HepG2 (cell line): ENCODE measurements around the gene MOK. TPM values are rescaled to one million over a fixed set of nuclear protein-coding genes. Genes with fewer than 3 reads are reported as not detected.

Source experiments
- AHR ChIP-seq: IDR thresholded peaks from 2 replicates; pipeline ENCODE4 v1.6.1; 2018; ENCODE audit warnings: missing genetic modification reagents, missing compliant biosample characterization
- ARID2 ChIP-seq: sonication (generic); formaldehyde crosslinking; IDR thresholded peaks from 2 replicates; pipeline ENCODE4 v1.8.1; 2022; ENCODE audit warnings: mild to moderate bottlenecking, missing genetic modification reagents, borderline replicate concordance
- ATF7 ChIP-seq, 2 experiments: fragments of 450-650 bp in 1 of 2; sonication (generic) in 1 of 2; formaldehyde crosslinking in 1 of 2; IDR thresholded peaks; 2 replicates each; pipeline versions ENCODE4 v1.4.0 to v1.6.1; 2016 to 2020; ENCODE audit warnings: antibody characterized with exemption in 1 of 2, mild to moderate bottlenecking in 1 of 2, missing genetic modification reagents in 1 of 2
- CCAR2 ChIP-seq: fragments of 200-400 bp; formaldehyde crosslinking; optimal IDR thresholded peaks from 2 replicates; pipeline ENCODE3; 2018; ENCODE audit warnings: low read depth, mild to moderate bottlenecking, low read length, moderate library complexity
- HMG20B ChIP-seq: conservative IDR thresholded peaks from 2 replicates; pipeline ENCODE4 v1.6.1; 2016; ENCODE audit warnings: missing genetic modification reagents, missing compliant biosample characterization
- HNF4A ChIP-seq: sonication (generic); formaldehyde crosslinking; IDR thresholded peaks from 2 replicates; pipeline ENCODE4 v1.4.0; 2020; ENCODE audit warnings: missing genetic modification reagents
- MAF1 ChIP-seq: sonication (generic); formaldehyde crosslinking; IDR thresholded peaks from 2 replicates; pipeline ENCODE4 v1.5.0; 2020; ENCODE audit warnings: missing genetic modification reagents, borderline replicate concordance
- NFIC ChIP-seq: IDR thresholded peaks from 2 replicates; pipeline ENCODE4 v1.6.1; 2012; ENCODE audit warnings: mild to moderate bottlenecking, low read length, inconsistent platforms
- NR0B2 ChIP-seq: sonication (generic); formaldehyde crosslinking; IDR thresholded peaks from 2 replicates; pipeline ENCODE4 v1.4.0; 2020; ENCODE audit warnings: mild to moderate bottlenecking, missing genetic modification reagents
- RBM22 ChIP-seq: fragments of 200-400 bp; formaldehyde crosslinking; optimal IDR thresholded peaks from 2 replicates; pipeline ENCODE3; 2017; ENCODE audit warnings: mild to moderate bottlenecking, low read length, moderate library complexity
- RERE ChIP-seq: IDR thresholded peaks from 2 replicates; pipeline ENCODE4 v1.6.1; 2016; ENCODE audit warnings: low read depth, missing genetic modification reagents, missing compliant biosample characterization
- TSC22D2 ChIP-seq: sonication (generic); formaldehyde crosslinking; IDR thresholded peaks from 2 replicates; pipeline ENCODE4 v1.5.1; 2020; ENCODE audit warnings: missing genetic modification reagents, mild to moderate bottlenecking, borderline replicate concordance
- ZNF510 ChIP-seq: sonication (generic); formaldehyde crosslinking; IDR thresholded peaks from 2 replicates; pipeline ENCODE4 v1.4.0; 2020; ENCODE audit warnings: low read depth, mild to moderate bottlenecking, missing genetic modification reagents
- ZSCAN20 ChIP-seq: sonication (generic); formaldehyde crosslinking; IDR thresholded peaks from 2 replicates; pipeline ENCODE4 v1.4.0; 2020; ENCODE audit warnings: missing genetic modification reagents, mild to moderate bottlenecking, borderline replicate concordance
- polyA plus RNA-seq, 8 experiments: library from polyadenylated mRNA; depleted of rRNA in 3 of 8; stranded (reverse) in 7 of 8; unstranded in 1 of 8; fragments of >200 nt; fragmentation: Illumina TruSeq in 4 of 8; extraction: Trizol in 4 of 8; gene quantifications; 2 replicates each; pipeline versions ENCODE4 v1.2.1 to v1.2.3, GENCODE V29; 2011 to 2016; ENCODE audit warnings: low read depth in 4 of 8, missing spikeins in 1 of 8, mixed read lengths in 1 of 8; ENCODE audit not compliant: insufficient read depth in 1 of 8
- total RNA-seq, 5 experiments: library from RNA; depleted of rRNA; stranded (reverse); fragments of >200 nt; fragmentation: Illumina TruSeq; extraction: Trizol; gene quantifications; 2 replicates each; pipeline ENCODE4 v1.2.3, GENCODE V29; 2016; ENCODE audit warnings: low read depth in 1 of 5
- TF ChIP-seq, protein P1 (sequence below): sonication (generic); formaldehyde crosslinking; IDR thresholded peaks from 2 replicates; pipeline ENCODE4 v1.4.0; 2020; ENCODE audit warnings: missing genetic modification reagents
- TF ChIP-seq, protein P2 (sequence below): sonication (generic); formaldehyde crosslinking; IDR thresholded peaks from 2 replicates; pipeline ENCODE4 v1.4.0; 2020; ENCODE audit warnings: missing genetic modification reagents

The MOK gene
- total and polyA plus RNA-seq, 2 of the 13 experiments (the other 11 are each of a cell fraction or from before 2014, with no cell fraction given): 15.3 to 16.9 TPM

DNA sequence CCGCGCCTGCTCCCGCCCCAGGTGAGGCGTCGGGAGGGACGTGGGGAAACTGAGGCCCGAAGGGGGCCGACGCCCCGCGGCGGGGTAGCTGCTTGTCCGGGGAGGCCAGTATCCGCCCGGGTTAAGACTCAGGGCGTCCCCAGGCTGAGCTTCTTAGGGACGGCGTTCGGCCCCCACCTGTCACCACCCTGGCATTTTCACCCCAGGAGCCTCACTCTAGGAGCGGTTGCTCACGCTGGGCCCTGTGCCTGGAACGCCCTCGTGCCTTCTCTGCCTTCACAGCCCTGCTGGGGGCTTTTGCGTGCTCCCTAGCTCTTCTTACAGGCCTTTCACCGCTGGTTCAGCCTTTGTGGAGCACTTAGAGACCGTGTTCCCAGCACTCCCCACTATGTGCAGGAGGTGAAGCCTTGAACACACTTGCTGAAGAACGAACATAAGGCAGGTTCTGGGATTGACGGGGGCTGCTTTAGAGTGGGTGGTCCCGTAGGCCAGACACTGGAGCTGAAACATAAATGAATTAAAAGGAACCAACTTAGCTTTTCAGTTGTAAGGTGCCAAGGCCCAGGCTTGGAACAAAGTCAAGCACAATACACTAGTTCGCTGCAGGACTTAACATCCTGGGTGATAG lies 15.2 kb upstream of the MOK start (continued):
- TF ChIP-seq, protein P1, sequence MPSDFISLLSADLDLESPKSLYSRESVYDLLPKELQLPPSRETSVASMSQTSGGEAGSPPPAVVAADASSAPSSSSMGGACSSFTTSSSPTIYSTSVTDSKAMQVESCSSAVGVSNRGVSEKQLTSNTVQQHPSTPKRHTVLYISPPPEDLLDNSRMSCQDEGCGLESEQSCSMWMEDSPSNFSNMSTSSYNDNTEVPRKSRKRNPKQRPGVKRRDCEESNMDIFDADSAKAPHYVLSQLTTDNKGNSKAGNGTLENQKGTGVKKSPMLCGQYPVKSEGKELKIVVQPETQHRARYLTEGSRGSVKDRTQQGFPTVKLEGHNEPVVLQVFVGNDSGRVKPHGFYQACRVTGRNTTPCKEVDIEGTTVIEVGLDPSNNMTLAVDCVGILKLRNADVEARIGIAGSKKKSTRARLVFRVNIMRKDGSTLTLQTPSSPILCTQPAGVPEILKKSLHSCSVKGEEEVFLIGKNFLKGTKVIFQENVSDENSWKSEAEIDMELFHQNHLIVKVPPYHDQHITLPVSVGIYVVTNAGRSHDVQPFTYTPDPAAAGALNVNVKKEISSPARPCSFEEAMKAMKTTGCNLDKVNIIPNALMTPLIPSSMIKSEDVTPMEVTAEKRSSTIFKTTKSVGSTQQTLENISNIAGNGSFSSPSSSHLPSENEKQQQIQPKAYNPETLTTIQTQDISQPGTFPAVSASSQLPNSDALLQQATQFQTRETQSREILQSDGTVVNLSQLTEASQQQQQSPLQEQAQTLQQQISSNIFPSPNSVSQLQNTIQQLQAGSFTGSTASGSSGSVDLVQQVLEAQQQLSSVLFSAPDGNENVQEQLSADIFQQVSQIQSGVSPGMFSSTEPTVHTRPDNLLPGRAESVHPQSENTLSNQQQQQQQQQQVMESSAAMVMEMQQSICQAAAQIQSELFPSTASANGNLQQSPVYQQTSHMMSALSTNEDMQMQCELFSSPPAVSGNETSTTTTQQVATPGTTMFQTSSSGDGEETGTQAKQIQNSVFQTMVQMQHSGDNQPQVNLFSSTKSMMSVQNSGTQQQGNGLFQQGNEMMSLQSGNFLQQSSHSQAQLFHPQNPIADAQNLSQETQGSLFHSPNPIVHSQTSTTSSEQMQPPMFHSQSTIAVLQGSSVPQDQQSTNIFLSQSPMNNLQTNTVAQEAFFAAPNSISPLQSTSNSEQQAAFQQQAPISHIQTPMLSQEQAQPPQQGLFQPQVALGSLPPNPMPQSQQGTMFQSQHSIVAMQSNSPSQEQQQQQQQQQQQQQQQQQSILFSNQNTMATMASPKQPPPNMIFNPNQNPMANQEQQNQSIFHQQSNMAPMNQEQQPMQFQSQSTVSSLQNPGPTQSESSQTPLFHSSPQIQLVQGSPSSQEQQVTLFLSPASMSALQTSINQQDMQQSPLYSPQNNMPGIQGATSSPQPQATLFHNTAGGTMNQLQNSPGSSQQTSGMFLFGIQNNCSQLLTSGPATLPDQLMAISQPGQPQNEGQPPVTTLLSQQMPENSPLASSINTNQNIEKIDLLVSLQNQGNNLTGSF (CRISPR knock-in tag): peak; percentile 57; the same call in 1 of the 2 replicates
- TF ChIP-seq MAF1 (CRISPR knock-in tag) (no peak), RERE (CRISPR knock-in tag) (no peak), NR0B2 (CRISPR knock-in tag) (no peak), ATF7 (IDR thresholded peaks at IDR 0.05) (no peak), ATF7 (CRISPR knock-in tag; IDR thresholded peaks at IDR 0.05) (no peak), HMG20B (CRISPR knock-in tag) (no peak), ZSCAN20 (CRISPR knock-in tag) (no peak), RBM22 (peak; percentile 90), ZNF510 (CRISPR knock-in tag) (no peak), TSC22D2 (CRISPR knock-in tag) (0 out of 2 replicates have a peak, but pooled peaks have one; percentile 27), AHR (0 out of 2 replicates have a peak, but pooled peaks have one; percentile 36), CCAR2 (no peak), NFIC (no peak), ARID2 (CRISPR knock-in tag) (no peak), HNF4A (no peak)
- TF ChIP-seq, protein P2, sequence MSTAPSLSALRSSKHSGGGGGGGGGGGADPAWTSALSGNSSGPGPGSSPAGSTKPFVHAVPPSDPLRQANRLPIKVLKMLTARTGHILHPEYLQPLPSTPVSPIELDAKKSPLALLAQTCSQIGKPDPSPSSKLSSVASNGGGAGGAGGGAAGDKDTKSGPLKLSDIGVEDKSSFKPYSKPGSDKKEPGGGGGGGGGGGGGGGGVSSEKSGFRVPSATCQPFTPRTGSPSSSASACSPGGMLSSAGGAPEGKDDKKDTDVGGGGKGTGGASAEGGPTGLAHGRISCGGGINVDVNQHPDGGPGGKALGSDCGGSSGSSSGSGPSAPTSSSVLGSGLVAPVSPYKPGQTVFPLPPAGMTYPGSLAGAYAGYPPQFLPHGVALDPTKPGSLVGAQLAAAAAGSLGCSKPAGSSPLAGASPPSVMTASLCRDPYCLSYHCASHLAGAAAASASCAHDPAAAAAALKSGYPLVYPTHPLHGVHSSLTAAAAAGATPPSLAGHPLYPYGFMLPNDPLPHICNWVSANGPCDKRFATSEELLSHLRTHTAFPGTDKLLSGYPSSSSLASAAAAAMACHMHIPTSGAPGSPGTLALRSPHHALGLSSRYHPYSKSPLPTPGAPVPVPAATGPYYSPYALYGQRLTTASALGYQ (CRISPR knock-in tag): no peak
